HG03139 (cell line): ENCODE results near the gene ATP2A3.

ENCODE experiments used
- ATAC-seq: cut with Tn5 transposase; IDR thresholded peaks from one replicate; pipeline ENCODE4 v1.9.1; 2021; ENCODE audit not compliant: unreplicated experiment

Gene ATP2A3

GRCh38 chr17:3964203-3965117 lies at the start of gene ATP2A3:
ATP2A3 (minus strand) TSS chr17:3964437; CDS start chr17:3964291, 146 bp downstream.
- peak; percentile 48 for ATAC-seq

DNA sequence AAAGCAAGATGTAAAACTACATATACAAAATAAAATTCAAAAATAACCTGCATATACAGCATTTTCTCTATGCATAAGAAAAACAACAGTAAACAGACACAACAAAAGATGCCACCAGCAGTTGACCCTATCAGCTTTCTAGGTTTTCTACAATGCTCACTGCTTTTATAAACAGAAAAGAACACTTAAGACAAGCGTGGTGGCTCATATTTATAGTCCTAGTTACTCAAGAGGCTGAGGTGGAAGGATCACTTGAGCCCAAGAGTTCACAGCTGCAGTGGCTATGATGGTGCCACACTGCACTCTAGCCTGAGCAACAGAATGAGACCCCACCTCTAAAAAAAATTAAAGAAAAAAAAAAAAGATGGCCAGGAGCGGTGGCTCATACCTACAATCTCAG lies 46.5 kb upstream of the ATP2A3 start:
- no peak for ATAC-seq

GRCh38 chr17:4009186-4009785 lies 45.0 kb upstream of the ATP2A3 start:
- ATAC-seq: no peak

DNA sequence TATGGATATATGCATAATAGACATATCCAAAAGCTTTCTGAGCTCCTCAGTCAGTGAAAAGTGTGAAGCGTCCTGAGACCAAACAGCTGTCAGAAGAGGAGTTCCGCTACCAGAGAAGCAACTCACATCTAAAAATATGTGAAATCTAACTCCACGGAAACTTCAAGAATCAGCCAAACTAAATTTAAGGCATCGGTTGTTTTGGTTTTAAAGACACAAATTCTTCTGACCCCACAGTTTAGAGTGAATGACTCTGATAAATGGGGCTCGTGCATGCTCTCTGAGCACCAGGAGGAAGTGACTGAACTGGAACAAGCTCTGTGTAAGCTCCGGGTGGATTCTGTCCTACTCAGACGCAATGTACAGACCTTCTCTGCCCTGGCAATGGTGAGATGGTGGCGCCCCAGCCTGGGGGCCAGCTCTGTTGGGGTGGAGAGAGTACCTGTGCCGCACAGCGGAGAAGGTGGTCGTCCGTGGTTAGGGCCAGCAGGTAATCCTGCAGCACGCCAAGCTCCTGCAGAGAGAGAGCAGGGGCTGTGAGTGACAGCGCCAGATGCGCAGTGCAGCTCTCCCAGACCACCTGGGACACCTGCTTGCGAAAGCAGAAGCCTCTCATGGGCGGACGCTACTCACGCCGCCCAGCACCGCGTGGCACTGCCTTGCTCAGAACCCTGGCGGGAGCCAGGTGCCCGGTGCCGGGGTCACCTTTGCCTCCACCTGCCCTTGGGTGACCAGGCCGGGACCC lies 44.4 kb upstream of the ATP2A3 start:
- ATAC-seq: no peak

DNA sequence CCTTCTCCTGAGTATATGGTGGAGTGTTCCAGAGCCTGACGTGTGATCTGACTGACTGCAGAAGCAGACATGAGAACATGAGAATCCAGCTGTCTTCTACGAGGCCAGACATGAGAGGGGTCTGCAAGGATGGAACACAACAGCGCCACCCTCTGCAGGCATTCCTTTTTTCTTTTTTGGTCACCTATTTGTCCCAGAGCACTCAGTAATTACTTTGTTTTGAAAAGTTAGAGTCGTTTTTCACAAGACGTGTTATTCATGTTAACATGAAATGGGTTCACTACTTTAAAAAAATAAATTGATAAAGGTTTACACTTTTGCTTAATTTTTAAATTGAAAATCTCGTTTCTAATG lies 43.8 kb upstream of the ATP2A3 start:
- no peak for ATAC-seq

- ATAC-seq: no peak
Observed at GRCh38 chr17:4007346-4008081, 43.3 kb upstream of the ATP2A3 start.

GRCh38 chr17:4006745-4007211 lies 42.5 kb upstream of the ATP2A3 start:
- ATAC-seq: no peak

DNA sequence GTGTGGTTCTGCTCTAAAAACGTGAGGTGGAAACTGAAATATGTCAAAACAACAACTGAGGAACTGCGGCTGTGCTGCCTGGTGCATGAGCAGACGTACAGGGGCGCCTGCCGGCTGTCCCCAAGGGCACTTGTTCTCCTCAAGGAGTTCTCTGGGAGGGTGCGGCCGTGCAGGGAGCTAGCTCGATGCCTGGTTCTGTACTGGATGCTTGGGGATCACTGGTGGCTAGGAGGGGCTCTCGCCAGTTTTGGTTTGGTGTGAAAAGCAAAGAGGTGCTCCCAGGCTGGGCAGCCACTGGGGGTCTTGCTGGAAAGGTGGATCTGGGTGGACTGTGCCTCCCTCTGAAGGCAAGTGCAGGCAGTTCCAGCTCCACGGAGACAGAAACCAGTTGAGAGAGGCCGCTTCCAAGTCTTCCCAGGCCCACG lies 41.9 kb upstream of the ATP2A3 start:
- ATAC-seq: no peak

- no peak for ATAC-seq
Observed at GRCh38 chr17:4005296-4006164, 41.3 kb upstream of the ATP2A3 start.

GRCh38 chr17:4004517-4005295 lies 40.5 kb upstream of the ATP2A3 start:
- no peak for ATAC-seq

DNA sequence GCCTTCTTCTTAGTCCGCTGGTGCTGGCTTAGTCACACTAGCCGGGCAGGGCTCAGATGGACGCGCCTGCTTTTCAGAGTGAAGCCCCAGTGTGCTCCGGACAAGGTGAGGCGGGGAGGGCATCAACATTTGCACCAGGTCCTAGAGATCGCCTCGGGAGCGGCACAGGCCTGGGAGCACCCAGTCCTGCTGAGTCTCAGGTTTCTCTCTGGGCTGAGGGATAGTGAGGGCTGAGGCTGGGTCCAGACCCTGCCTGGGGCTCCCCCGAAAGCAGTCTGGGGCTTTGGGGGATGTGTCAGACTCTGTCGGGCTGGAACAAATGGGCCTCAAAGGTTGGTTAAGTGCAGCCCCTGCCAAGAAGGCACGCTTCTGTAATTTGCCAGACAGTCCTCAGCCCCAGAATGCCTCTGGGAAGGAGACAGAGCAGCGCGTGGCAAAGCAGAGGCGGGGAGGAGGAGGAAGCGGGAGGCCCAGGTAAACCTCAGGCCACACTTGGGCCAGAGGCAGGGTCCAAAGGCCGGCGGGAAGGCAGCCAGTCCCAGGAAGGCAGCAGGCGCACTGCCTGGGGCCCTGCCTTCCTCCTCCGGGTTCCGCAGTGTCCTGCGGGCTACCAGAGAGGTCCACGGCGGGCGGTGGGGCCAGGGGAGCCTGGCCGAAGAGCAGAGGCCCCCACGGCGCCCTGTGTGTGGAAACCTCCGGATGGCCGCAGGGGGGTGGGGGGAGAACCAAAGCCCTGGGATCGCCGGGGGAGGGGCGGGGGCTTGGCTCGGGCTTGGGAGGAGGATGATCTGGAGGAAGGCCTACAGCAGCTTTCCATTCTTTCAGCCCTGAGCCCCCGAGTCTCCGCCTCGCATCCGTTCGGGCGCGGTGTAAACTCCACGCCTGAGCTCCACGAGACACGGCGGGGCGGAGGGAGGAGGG lies 39.5 kb upstream of the ATP2A3 start:
- ATAC-seq: no peak

DNA sequence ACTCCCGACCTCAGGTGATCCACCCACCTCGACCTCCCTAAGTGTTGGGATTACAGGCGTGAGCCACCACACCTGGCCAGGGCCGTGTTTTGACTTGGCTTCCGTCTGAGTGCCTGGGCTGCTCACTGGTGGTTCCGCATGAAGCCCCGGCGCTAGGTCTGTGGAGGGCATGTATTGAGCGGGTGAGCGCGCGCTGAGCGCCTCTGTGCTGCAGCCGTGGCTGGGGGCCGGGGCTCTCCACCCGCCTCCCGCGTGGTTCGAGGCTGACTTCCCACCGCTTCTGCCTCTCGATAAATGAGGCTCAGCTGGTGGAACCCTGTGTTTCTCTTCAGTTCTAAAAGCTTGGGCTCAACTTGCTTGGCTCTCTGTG lies 38.9 kb upstream of the ATP2A3 start:
- no peak for ATAC-seq

- no peak for ATAC-seq
Observed at GRCh38 chr17:4001048-4001590, 36.9 kb upstream of the ATP2A3 start.

- no peak for ATAC-seq
Observed at GRCh38 chr17:3998436-3998835, 34.2 kb upstream of the ATP2A3 start.

GRCh38 chr17:3995067-3995466 lies 30.8 kb upstream of the ATP2A3 start:
- ATAC-seq: no peak

GRCh38 chr17:3994221-3994576 lies 30.0 kb upstream of the ATP2A3 start:
- no peak for ATAC-seq

- no peak for ATAC-seq
Observed at GRCh38 chr17:3993493-3994220, 29.4 kb upstream of the ATP2A3 start.
